ENCODE data around the gene RAB8B. TPM values are rescaled to one million over a fixed set of nuclear protein-coding genes. Genes with fewer than 3 reads are reported as not detected.

The RAB8B gene
- total and polyA plus RNA-seq, 9 of the 15 experiments (the other 6 are each of a cell fraction or from before 2014, with no cell fraction given), result 7.8 to 32.1 (median 24.2) TPM

DNA sequence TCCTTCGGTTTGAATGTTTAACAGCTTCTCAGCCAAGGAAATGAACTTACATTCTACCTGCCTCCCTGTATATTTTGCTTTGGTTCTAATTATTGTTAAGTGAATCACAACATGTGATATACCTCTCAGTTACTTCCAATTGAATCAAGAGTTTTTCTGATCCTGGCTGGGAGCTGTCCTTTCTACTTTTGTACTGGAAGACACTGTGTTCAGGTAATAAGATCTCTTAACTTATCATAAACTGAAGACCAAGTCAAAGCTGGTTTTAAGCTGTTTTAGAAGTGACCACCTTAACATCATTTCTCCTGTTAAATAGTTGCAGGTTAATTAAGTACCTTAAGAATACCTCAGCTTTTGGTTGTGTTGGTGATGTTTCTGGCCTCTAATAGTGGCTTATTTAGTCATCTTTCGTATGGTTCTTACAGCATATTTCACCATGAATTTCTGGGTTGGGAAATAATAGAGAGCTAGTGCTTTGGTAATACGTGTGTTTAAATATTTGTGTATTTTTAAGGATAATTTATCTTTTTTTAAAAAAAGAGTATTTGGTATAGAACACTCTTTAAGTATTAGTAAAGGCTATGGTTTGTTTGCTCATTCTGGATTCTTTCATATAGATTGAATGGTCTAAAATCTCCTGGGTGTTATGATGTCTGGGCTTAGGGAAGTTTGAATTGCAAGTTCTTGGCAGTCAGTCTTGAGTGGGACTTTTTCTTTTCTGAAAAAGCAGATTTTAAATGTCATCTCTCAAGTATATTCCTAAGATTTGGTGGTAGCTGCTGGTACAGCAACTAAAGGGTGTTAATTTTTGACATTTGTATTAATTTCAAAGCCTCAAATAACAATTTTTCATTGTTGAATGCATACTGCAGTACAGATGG, 1.6 kb downstream of the RAB8B start:
- CTCF ChIA-PET (ENCODE audit: low intra/inter-chr PET ratio), result no interaction called here
- H3K79me2 ChIP-seq (ENCODE audit: control insufficient read depth, insufficient read depth, low read length), result peaks cover 66% of the 10 kb centered on the region
- no peaks in the 10 kb centered on the region for H3K9me1 ChIP-seq (ENCODE audit: control insufficient read depth, insufficient read depth, low read length)
- POLR2A ChIA-PET, result interaction anchor here (0.6 to 4.7 kb wide), 15 partner anchors 9 to 319 kb away, joined by 3 to 36 read pairs (median 4); no protein-coding TSS in a partner anchor
- ATAC-seq (no peak), DNase-seq (ENCODE audit: extremely low read depth in 1 of 4, low spot score in 3 of 4) (no peak), FAIRE-seq (no peak)
- no peaks in the 10 kb centered on the region for H3K27me3 ChIP-seq (ENCODE audit: control insufficient read depth in 2 of 2, insufficient read depth in 2 of 2, low read length in 2 of 2)
- H3K4me3 ChIP-seq, result peak overlapping the region; percentile 87
- no peak overlapping the region for H2AFZ ChIP-seq (ENCODE audit: low read depth, low read length)
- in situ Hi-C loops (cut with MboI), result no loop called here
- intact Hi-C loops (cut with micrococcal nuclease), result loop anchor here (5.0 kb wide), 2 partner anchors 34 to 86 kb away; partner anchors contain the start of genes APH1B and RPS27L
- no peaks in the 10 kb centered on the region for H3K9me3 ChIP-seq (replicated peaks; ENCODE audit: control insufficient read depth, insufficient read depth, low read depth, low read length)
- H3K4me2 ChIP-seq (ENCODE audit: insufficient read depth, low read length), result peak overlapping the region; percentile 99
- H3K4me1 ChIP-seq (replicated peaks in 1 of 2; ENCODE audit: control insufficient read depth in 2 of 2, insufficient read depth in 2 of 2, low read length in 2 of 2), result peaks cover 14 to 52% of the 10 kb centered on the region in 2 experiments
- WGBS (ENCODE audit: insufficient coverage, low coverage, missing lambda C conversion rate), result 12% methylated on average over 3 of the region's 3 CpGs
- H3K9ac ChIP-seq (ENCODE audit: insufficient read depth in 1 of 2, low read depth in 2 of 2, low read length in 2 of 2), result peak overlapping the region in 1 of 2 experiments; percentile 87; a peak in 2 of 4 replicates
- no TSS peak for BruUV-seq (replicated peaks)
- peak overlapping the region; percentile 80; the same call in 2 of the 3 replicates for H3K27ac ChIP-seq (ENCODE audit: extremely low read depth, low read depth, low read length)
- peaks cover 2% of the 10 kb centered on the region; the same call in 2 of the 3 replicates for H3K36me3 ChIP-seq (ENCODE audit: control insufficient read depth, insufficient read depth, low read length)
- H4K20me1 ChIP-seq (replicated peaks; ENCODE audit: control insufficient read depth, insufficient read depth, low read length), result peaks cover 5% of the 10 kb centered on the region; the same call in 1 of the 2 replicates
- no peak for TF ChIP-seq ZNF24 (IDR thresholded peaks at IDR 0.05)
- no peak for TF ChIP-seq KLF6 (CRISPR knock-in tag; IDR thresholded peaks at IDR 0.05; ENCODE audit: borderline replicate concordance)
- no peak for TF ChIP-seq SLC30A9 (CRISPR knock-in tag; IDR thresholded peaks at IDR 0.05)
- no peak for TF ChIP-seq CEBPG (CRISPR knock-in tag; IDR thresholded peaks at IDR 0.05)
- 0 out of 4 replicates have a peak, but pooled peaks of 1 of the 2 experiments have one; percentile 9 for TF ChIP-seq CEBPG (tag; conservative IDR thresholded peaks at IDR 0.05 in 1 of 2, IDR thresholded peaks at IDR 0.05 in 1 of 2)
- TF ChIP-seq DMBX1 (CRISPR knock-in tag; IDR thresholded peaks at IDR 0.05; ENCODE audit: borderline replicate concordance), result no peak
- TF ChIP-seq ZNF274 (IDR thresholded peaks at IDR 0.05; ENCODE audit: borderline replicate concordance, low read depth, low read length), result no peak
- TF ChIP-seq, protein P1, sequence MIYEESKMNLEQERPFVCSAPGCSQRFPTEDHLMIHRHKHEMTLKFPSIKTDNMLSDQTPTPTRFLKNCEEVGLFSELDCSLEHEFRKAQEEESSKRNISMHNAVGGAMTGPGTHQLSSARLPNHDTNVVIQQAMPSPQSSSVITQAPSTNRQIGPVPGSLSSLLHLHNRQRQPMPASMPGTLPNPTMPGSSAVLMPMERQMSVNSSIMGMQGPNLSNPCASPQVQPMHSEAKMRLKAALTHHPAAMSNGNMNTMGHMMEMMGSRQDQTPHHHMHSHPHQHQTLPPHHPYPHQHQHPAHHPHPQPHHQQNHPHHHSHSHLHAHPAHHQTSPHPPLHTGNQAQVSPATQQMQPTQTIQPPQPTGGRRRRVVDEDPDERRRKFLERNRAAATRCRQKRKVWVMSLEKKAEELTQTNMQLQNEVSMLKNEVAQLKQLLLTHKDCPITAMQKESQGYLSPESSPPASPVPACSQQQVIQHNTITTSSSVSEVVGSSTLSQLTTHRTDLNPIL (CRISPR knock-in tag; IDR thresholded peaks at IDR 0.05), result no peak
- no peak for TF ChIP-seq HMGXB4 (CRISPR knock-in tag; IDR thresholded peaks at IDR 0.05)
- no peak for TF ChIP-seq MCM5 (IDR thresholded peaks at IDR 0.05; ENCODE audit: low read depth)
- TF ChIP-seq HMBOX1 (IDR thresholded peaks at IDR 0.05), result 0 out of 2 replicates have a peak, but pooled peaks have one; percentile 4
- no peak for TF ChIP-seq NFE2L1 (tag; IDR thresholded peaks at IDR 0.05; ENCODE audit: borderline replicate concordance, low read depth)
- peak; percentile 40; the same call in 1 of the 2 replicates for TF ChIP-seq RBFOX2 (IDR thresholded peaks at IDR 0.05; ENCODE audit: low read depth, low read length)
